Endothelial cell of umbilical vein (primary cell): ENCODE measurements around the gene OR2V1. TPM values are rescaled to one million over a fixed set of nuclear protein-coding genes. Genes with fewer than 3 reads are reported as not detected.

Experiments
- BruUV-seq: library from RNA; stranded (reverse); fragments of 400-500 nt; replicated peaks from 2 replicates; lab custom pipeline; 2021; lab: Mats Ljungman, UMichigan
- CTCF ChIA-PET: fragments of 300-600, 350-600 bp; sonication (Branson Sonifier 250); formaldehyde crosslinking; loops from one replicate; lab custom pipeline; 2021; ENCODE audit warnings: antibody characterized with exemption, inconsistent platforms; lab: Charles Lee
- POLR2A ChIA-PET: fragments of 300-600, 350-600 bp; sonication (Branson Sonifier 250); formaldehyde crosslinking; loops from one replicate; lab custom pipeline; 2021; ENCODE audit warnings: antibody characterized with exemption, inconsistent platforms; lab: Charles Lee
- DNase-seq: peaks from one replicate; pipeline ENCODE4 v3.0.0-alpha.2; 2011; ENCODE audit warnings: low read depth, low spot score
- FAIRE-seq: peaks from 2 replicates; lab custom pipeline; 2011; peaks lifted over from hg19 to GRCh38; lab: Jason Lieb, UNC
- H2AFZ ChIP-seq: 2 replicates; pipeline ENCODE4 v1.6.0; 2012; ENCODE audit warnings: low read depth, low read length, control low read depth, inconsistent platforms
- H3K27ac ChIP-seq: 2 replicates; pipeline ENCODE4 v1.5.1; 2011; ENCODE audit warnings: low read depth, mild to moderate bottlenecking, control low read depth, low read length, moderate library complexity; ENCODE audit not compliant: insufficient read depth
- H3K27me3 ChIP-seq, 2 experiments: 2 replicates each; pipeline versions ENCODE4 v1.6.0 to v1.6.1; 2011; ENCODE audit warnings: low read length in 2 of 2, mixed read lengths in 1 of 2; ENCODE audit not compliant: control insufficient read depth in 2 of 2, insufficient read depth in 2 of 2
- H3K36me3 ChIP-seq, 2 experiments: 2 replicates in 1 of 2; 3 replicates in 1 of 2; pipeline ENCODE4 v1.5.1; 2011; ENCODE audit warnings: low read length in 2 of 2, mild to moderate bottlenecking in 1 of 2, moderate library complexity in 1 of 2; ENCODE audit not compliant: control insufficient read depth in 2 of 2, insufficient read depth in 2 of 2; ENCODE audit errors: extremely low read depth in 1 of 2
- H3K4me1 ChIP-seq: 3 replicates; pipeline ENCODE4 v1.5.1; 2011; ENCODE audit warnings: mild to moderate bottlenecking, low read length; ENCODE audit not compliant: control insufficient read depth, insufficient read depth; ENCODE audit errors: extremely low read depth
- H3K4me2 ChIP-seq: 2 replicates; pipeline ENCODE4 v1.6.1; 2011; ENCODE audit warnings: low read length, control low read depth, mixed read lengths; ENCODE audit not compliant: insufficient read depth
- H3K4me3 ChIP-seq, 3 experiments: fragments of 200-600 bp in 1 of 3; sonication (generic), shearing (Covaris generic) in 1 of 3; replicated peaks in 1 of 3; 2 replicates each; pipeline ENCODE4 v1.5.1; 2011 to 2016; ENCODE audit warnings: control low read depth in 3 of 3, low read length in 3 of 3, mild to moderate bottlenecking in 2 of 3, inconsistent platforms in 1 of 3, low read depth in 1 of 3, moderate library complexity in 1 of 3; ENCODE audit not compliant: insufficient read depth in 1 of 3
- H3K79me2 ChIP-seq: 2 replicates; pipeline ENCODE4 v1.6.0; 2012; ENCODE audit warnings: low read length, inconsistent platforms; ENCODE audit not compliant: control insufficient read depth, insufficient read depth
- H3K9ac ChIP-seq: replicated peaks from 2 replicates; pipeline ENCODE3; 2011; ENCODE audit warnings: low read length, control low read depth; ENCODE audit not compliant: insufficient read depth; ENCODE audit errors: extremely low read depth
- H3K9me1 ChIP-seq: replicated peaks from 3 replicates; pipeline ENCODE4 v1.6.0; 2011; ENCODE audit warnings: mild to moderate bottlenecking, low read length; ENCODE audit not compliant: control insufficient read depth, insufficient read depth; ENCODE audit errors: extremely low read depth
- H3K9me3 ChIP-seq: replicated peaks from 2 replicates; pipeline ENCODE4 v1.5.1; 2012; ENCODE audit warnings: low read length, inconsistent platforms; ENCODE audit not compliant: control insufficient read depth, insufficient read depth
- H4K20me1 ChIP-seq: replicated peaks from 2 replicates; pipeline ENCODE3; 2011; ENCODE audit warnings: mild to moderate bottlenecking, low read length; ENCODE audit not compliant: control insufficient read depth, insufficient read depth; ENCODE audit errors: extremely low read depth
- FOS ChIP-seq: IDR thresholded peaks from 2 replicates; pipeline ENCODE4 v1.6.1; 2011; ENCODE audit warnings: mild to moderate bottlenecking, low read length, moderate library complexity, borderline replicate concordance; ENCODE audit not compliant: insufficient read depth
- JUN ChIP-seq: IDR thresholded peaks from 2 replicates; pipeline ENCODE4 v1.6.1; 2011; ENCODE audit warnings: borderline replicate concordance, low read depth; ENCODE audit not compliant: insufficient read length, insufficient read depth
- MYC ChIP-seq: IDR thresholded peaks from one replicate; pipeline ENCODE4 v1.6.1; 2011; ENCODE audit warnings: mild to moderate bottlenecking, low read depth, low read length
- POLR2A ChIP-seq: IDR thresholded peaks from 2 replicates; pipeline ENCODE4 v1.6.1; 2012; ENCODE audit warnings: low read depth, mild to moderate bottlenecking, control low read depth, low read length
- POLR2AphosphoS5 ChIP-seq: IDR thresholded peaks from 2 replicates; pipeline ENCODE4 v1.6.1; 2012; ENCODE audit warnings: low read depth, mild to moderate bottlenecking, control low read depth, low read length, moderate library complexity; ENCODE audit not compliant: insufficient read depth
- dilution Hi-C: fragments of 300-500 bp; cut with MboI; formaldehyde crosslinking; loops from one replicate; pipeline ENCODE4 v1.15.0; 2019; ENCODE audit warnings: low sequenced_read_pairs; ENCODE audit not compliant: extremely low pct_ligation_motif_present
- intact Hi-C: fragments of 100-400 bp; cut with micrococcal nuclease; formaldehyde crosslinking; loops from one replicate; pipeline ENCODE4 v1.10.0; 2022
- polyA plus RNA-seq, 4 experiments: library from polyadenylated mRNA; depleted of rRNA in 3 of 4; stranded (reverse) in 3 of 4; unstranded in 1 of 4; fragments of >200 nt; gene quantifications; 2 replicates each; pipeline versions ENCODE4 v1.2.1 to v1.2.3, GENCODE V29; 2011 to 2012; ENCODE audit warnings: missing spikeins in 1 of 4
- total RNA-seq: library from RNA; stranded (reverse); gene quantifications from 2 replicates; pipeline ENCODE4 v1.2.3, GENCODE V29; 2021

OR2V1 gene
- total and polyA plus RNA-seq, 2 donors (not counting 3 experiments of a cell fraction or from before 2014, with no cell fraction given) = not detected

- intact Hi-C loops (no loop called here), dilution Hi-C loops (no loop called here)
- no peaks in the 10 kb centered on the region for H3K9me1 ChIP-seq
- FAIRE-seq (peak; percentile 8), DNase-seq (peak; percentile 35)
- H3K27me3 ChIP-seq = peaks cover 0 to 2% of the 10 kb centered on the region in 2 experiments
- no peaks in the 10 kb centered on the region for H3K36me3 ChIP-seq
- CTCF ChIA-PET = interaction anchor here (1.2 to 1.5 kb wide), 2 partner anchors 16 to 368 kb away, joined by 4 to 5 read pairs; no protein-coding TSS in a partner anchor
- POLR2A ChIA-PET = no interaction called here
- no peak for TF ChIP-seq POLR2A
- TF ChIP-seq JUN = peak; percentile 26
- peak; percentile 48 for TF ChIP-seq FOS
- peak; percentile 28 for TF ChIP-seq POLR2AphosphoS5
- no peak overlapping the region for H3K4me2 ChIP-seq
- peaks cover 3% of the 10 kb centered on the region for H3K4me1 ChIP-seq
- no peaks in the 10 kb centered on the region for H4K20me1 ChIP-seq
- H3K27ac ChIP-seq = no peak overlapping the region
- H3K4me3 ChIP-seq = no peak overlapping the region
- H3K9me3 ChIP-seq = no peaks in the 10 kb centered on the region
- H2AFZ ChIP-seq = no peak overlapping the region
- BruUV-seq = no TSS peak
- no peak overlapping the region for H3K9ac ChIP-seq
- H3K79me2 ChIP-seq = no peaks in the 10 kb centered on the region
These were observed 21.4 kb upstream of the OR2V1 start for GRCh38 chr5:181152406-181152805.

- intact Hi-C loops (no loop called here), dilution Hi-C loops (no loop called here)
- H3K27me3 ChIP-seq = peaks cover 0 to 2% of the 10 kb centered on the region in 2 experiments
- POLR2A ChIA-PET = no interaction called here
- no peak overlapping the region for H3K4me3 ChIP-seq
- no peak for FAIRE-seq
- H3K9me1 ChIP-seq = no peaks in the 10 kb centered on the region
- no peak overlapping the region for H3K4me2 ChIP-seq
- H3K79me2 ChIP-seq = no peaks in the 10 kb centered on the region
- no peaks in the 10 kb centered on the region for H3K9me3 ChIP-seq
- no peaks in the 10 kb centered on the region for H3K36me3 ChIP-seq
- no peak for DNase-seq
- no peak overlapping the region for H2AFZ ChIP-seq
- no peaks in the 10 kb centered on the region for H4K20me1 ChIP-seq
- H3K4me1 ChIP-seq = peaks cover 3% of the 10 kb centered on the region
- H3K9ac ChIP-seq = no peak overlapping the region
- CTCF ChIA-PET = interaction anchor here (1.4 kb wide), 2 partner anchors 17 to 367 kb away, joined by 4 to 5 read pairs; no protein-coding TSS in a partner anchor
- H3K27ac ChIP-seq = no peak overlapping the region
- TF ChIP-seq MYC = no peak
- BruUV-seq = no TSS peak
These were observed 20.2 kb upstream of the OR2V1 start for GRCh38 chr5:181151146-181151545.
